SH-SY5Y (cell line): ENCODE data around the gene RIC3.

Experiments used
- GATA2 ChIP-seq: IDR thresholded peaks from 2 replicates; pipeline ENCODE4 v1.6.1; 2011; ENCODE audit warnings: mild to moderate bottlenecking, low read depth, low read length
- GATA3 ChIP-seq: IDR thresholded peaks from 2 replicates; pipeline ENCODE4 v1.6.1; 2011; ENCODE audit warnings: low read depth, mild to moderate bottlenecking, low read length, moderate library complexity

DNA sequence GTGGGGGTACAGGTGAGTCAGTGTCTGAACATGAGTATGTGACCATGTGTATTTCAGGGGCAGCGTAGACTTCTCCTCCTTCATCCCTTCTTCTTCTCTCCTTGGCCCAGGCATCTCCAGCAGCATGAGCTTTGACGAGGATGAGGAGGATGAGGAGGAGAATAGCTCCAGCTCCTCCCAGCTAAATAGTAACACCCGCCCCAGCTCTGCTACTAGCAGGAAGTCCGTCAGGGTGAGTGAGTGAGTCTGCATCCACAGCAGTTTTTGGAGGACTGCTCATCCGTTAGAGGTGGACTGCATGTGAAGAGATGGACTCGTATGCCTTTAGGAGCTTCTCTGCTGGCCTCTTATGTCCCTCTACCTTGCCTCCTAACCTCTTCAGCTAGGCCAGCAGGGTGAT lies 72.2 kb downstream of the RIC3 start:
- TF ChIP-seq GATA2, result no peak
- no peak for TF ChIP-seq GATA3
